Measurements from ENCODE around the gene SUMF1.
"Not testable (repeated sequence)": the region's sequence is repeated elsewhere in the genome, so short reads cannot be mapped to it uniquely, and the experiment has no call there.

The SUMF1 gene

GRCh38 chr3:4458961-4459360 lies 8.1 kb downstream of the SUMF1 start:
- DNase-seq: no peak

- not testable (repeated sequence) for DNase-seq
Measured at GRCh38 chr3:4456780-4457179, 10.3 kb downstream of the SUMF1 start.

GRCh38 chr3:4454142-4454541 lies 12.9 kb downstream of the SUMF1 start:
- DNase-seq: no peak

- no peak for DNase-seq
Measured at GRCh38 chr3:4449043-4449805, 17.8 kb downstream of the SUMF1 start.

GRCh38 chr3:4448187-4448586 lies 18.9 kb downstream of the SUMF1 start:
- no peak for DNase-seq

- no peak for DNase-seq
Measured at GRCh38 chr3:4447295-4447999, 19.6 kb downstream of the SUMF1 start.

GRCh38 chr3:4440951-4441350 lies 26.1 kb downstream of the SUMF1 start:
- no peak for DNase-seq

- no peak for DNase-seq
Measured at GRCh38 chr3:4438296-4438695, 28.8 kb downstream of the SUMF1 start.

- no peak for DNase-seq
Measured at GRCh38 chr3:4432259-4432658, 34.8 kb downstream of the SUMF1 start.

- DNase-seq: no peak
Measured at GRCh38 chr3:4429648-4430350, 37.3 kb downstream of the SUMF1 start.

- DNase-seq: no peak
Measured at GRCh38 chr3:4426782-4427344, 40.2 kb downstream of the SUMF1 start.

- DNase-seq: no peak
Measured at GRCh38 chr3:4426261-4426781, 40.7 kb downstream of the SUMF1 start.

GRCh38 chr3:4425707-4426106 lies 41.4 kb downstream of the SUMF1 start:
- DNase-seq: no peak

GRCh38 chr3:4425055-4425454 lies 42.0 kb downstream of the SUMF1 start:
- DNase-seq: no peak

- no peak for DNase-seq
Measured at GRCh38 chr3:4421121-4421520, 45.9 kb downstream of the SUMF1 start.

GRCh38 chr3:4419920-4420319 lies 47.1 kb downstream of the SUMF1 start:
- no peak for DNase-seq

- DNase-seq: no peak
Measured at GRCh38 chr3:4419386-4419785, 47.7 kb downstream of the SUMF1 start.

GRCh38 chr3:4418156-4418555 lies 48.9 kb downstream of the SUMF1 start:
- DNase-seq: no peak

GRCh38 chr3:4417449-4417848 lies 49.6 kb downstream of the SUMF1 start:
- no peak for DNase-seq

- no peak for DNase-seq
Measured at GRCh38 chr3:4416961-4417360, 50.1 kb downstream of the SUMF1 start.

- no peak for DNase-seq
Measured at GRCh38 chr3:4416427-4416945, 50.6 kb downstream of the SUMF1 start.

GRCh38 chr3:4413467-4413866 lies 53.6 kb downstream of the SUMF1 start:
- no peak for DNase-seq

GRCh38 chr3:4411833-4412232 lies 55.2 kb downstream of the SUMF1 start:
- DNase-seq: no peak

Data from RPMI8226 (cell line).